Stimulated activated effector memory CD8-positive, alpha-beta T cell treated with anti-CD3 and anti-CD28 coated beads, Interleukin-12 subunit alpha, Interleukin-12 subunit beta, amount 100 ng/mL, for 72 hours (primary cell): Measurements from ENCODE around the gene DDIT4.
"Not testable (repeated sequence)": the region's sequence is repeated elsewhere in the genome, so short reads cannot be mapped to it uniquely, and the experiment has no call there.

Experiments
- ATAC-seq: fragments of 150-1000 bp; cut with Tn5 transposase; 2 replicates; pipeline ENCODE4 v1.10.0; 2021
- DNase-seq, 2 donors: peaks; one replicate each; pipeline ENCODE4 v3.0.0; 2021 to 2022; ENCODE audit warnings: low spot score in 2 of 2
- H3K27ac Mint-ChIP-seq: one replicate; pipeline ENCODE4 v1.8.0; 2022; ENCODE audit warnings: mild to moderate bottlenecking, mixed read lengths
- H3K36me3 Mint-ChIP-seq: one replicate; pipeline ENCODE4 v1.8.0; 2022; ENCODE audit warnings: mild to moderate bottlenecking, mixed read lengths
- H3K4me1 Mint-ChIP-seq: one replicate; pipeline ENCODE4 v1.8.0; 2022; ENCODE audit warnings: mixed read lengths
- H3K4me3 Mint-ChIP-seq: one replicate; pipeline ENCODE4 v1.8.0; 2022; ENCODE audit warnings: mild to moderate bottlenecking, mixed read lengths
- H3K9me3 Mint-ChIP-seq: one replicate; pipeline ENCODE4 v1.8.0; 2022; ENCODE audit warnings: mixed read lengths

DDIT4 gene

GRCh38 chr10:72273410-72274212 lies at the start of gene DDIT4:
DDIT4 (plus strand) TSS chr10:72273924; CDS start chr10:72274217, 293 bp downstream.
- ATAC-seq (peak; percentile 89), DNase-seq (peak; percentile 95 to 99)
- peak within 1 kb of the TSS; percentile 98 for H3K27ac Mint-ChIP-seq

GRCh38 chr10:72224191-72224590 lies 49.5 kb upstream of the DDIT4 start:
- not testable (repeated sequence) for H3K9me3 Mint-ChIP-seq, DNase-seq, ATAC-seq, H3K4me3 Mint-ChIP-seq
- peak overlapping the region; percentile 71 for H3K27ac Mint-ChIP-seq
- peaks cover 96% of the 10 kb centered on the region for H3K36me3 Mint-ChIP-seq
- H3K4me1 Mint-ChIP-seq, result peaks cover 35% of the 10 kb centered on the region

More at GRCh38 chr10:72273410-72274212, at the start of gene DDIT4:
- Mint-ChIP-seq H3K4me1 (peaks cover 61% of the 10 kb centered on the region), H3K4me3 (peak within 1 kb of the TSS; percentile 97), H3K36me3 (peaks cover 52% of the 10 kb centered on the region), H3K9me3 (no peaks in the 10 kb centered on the region)

GRCh38 chr10:72226418-72227027 lies 47.2 kb upstream of the DDIT4 start:
- Mint-ChIP-seq H3K36me3 (peaks cover 96% of the 10 kb centered on the region), H3K27ac (peak overlapping the region; percentile 87), H3K4me3 (no peak overlapping the region), H3K9me3 (no peaks in the 10 kb centered on the region), H3K4me1 (peaks cover 44% of the 10 kb centered on the region)
- DNase-seq, result no peak
- peak; percentile 65 for ATAC-seq

- Mint-ChIP-seq H3K36me3 (peaks cover 97% of the 10 kb centered on the region), H3K27ac (peak overlapping the region; percentile 23), H3K4me3 (no peak overlapping the region), H3K9me3 (no peaks in the 10 kb centered on the region), H3K4me1 (peaks cover 39% of the 10 kb centered on the region)
- ATAC-seq, result no peak
- no peak for DNase-seq
Measured at GRCh38 chr10:72227826-72228225, 45.9 kb upstream of the DDIT4 start.

GRCh38 chr10:72228318-72228751 lies 45.4 kb upstream of the DDIT4 start:
- Mint-ChIP-seq H3K27ac (peak overlapping the region; percentile 23), H3K36me3 (peaks cover 97% of the 10 kb centered on the region), H3K9me3 (no peaks in the 10 kb centered on the region), H3K4me3 (no peak overlapping the region), H3K4me1 (peaks cover 36% of the 10 kb centered on the region)
- no peak for ATAC-seq
- no peak for DNase-seq

DNA sequence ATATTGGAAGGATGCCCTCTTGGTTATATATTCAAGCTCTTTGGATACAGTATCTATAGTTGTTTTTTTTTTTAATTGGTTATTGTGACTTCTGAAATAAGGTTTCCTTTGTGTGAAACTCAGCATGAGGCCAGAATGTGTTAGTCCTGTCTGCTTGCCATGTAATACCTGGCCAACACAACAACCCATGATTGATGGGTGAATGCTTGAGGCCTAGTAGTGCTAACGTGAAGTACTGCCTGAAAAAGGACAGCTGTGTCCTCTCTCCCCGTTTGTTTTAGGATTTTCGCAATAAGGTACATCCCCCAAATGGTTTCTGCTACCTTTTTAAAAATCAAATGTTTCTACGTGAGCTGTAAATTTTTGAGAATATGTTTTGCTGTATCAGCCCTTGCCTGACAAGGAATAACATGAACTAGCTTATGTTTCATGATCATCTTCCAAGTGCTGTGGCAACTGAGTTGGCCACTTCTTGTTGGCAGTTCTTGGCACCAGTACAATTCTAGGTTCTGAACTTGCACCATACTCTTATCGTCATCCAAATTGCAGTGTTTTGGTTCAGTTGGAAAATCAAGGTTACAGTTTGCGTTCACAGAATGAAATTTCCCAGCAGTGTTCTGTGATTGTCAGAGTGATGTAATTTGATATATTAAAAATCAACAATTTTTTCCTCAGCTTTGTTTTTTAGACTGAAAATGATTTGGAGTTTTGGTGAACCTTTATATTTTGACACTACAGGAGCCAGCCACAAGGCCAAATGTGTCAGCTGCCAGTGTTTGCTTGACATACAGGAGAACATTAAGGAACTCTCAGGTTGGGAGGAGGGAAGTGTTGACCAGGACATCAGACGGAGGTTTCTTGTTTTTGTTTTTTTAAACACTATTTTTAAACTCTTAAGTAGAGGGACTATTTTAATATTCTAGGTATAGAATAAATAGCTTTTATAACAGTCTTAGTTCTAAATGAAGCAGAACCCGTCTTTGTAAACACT lies 44.2 kb upstream of the DDIT4 start:
- DNase-seq (no peak), ATAC-seq (no peak)
- H3K4me3 Mint-ChIP-seq, result no peak overlapping the region
- peaks cover 97% of the 10 kb centered on the region for H3K36me3 Mint-ChIP-seq
- H3K27ac Mint-ChIP-seq, result peak overlapping the region; percentile 81
- peaks cover 27% of the 10 kb centered on the region for H3K4me1 Mint-ChIP-seq
- no peaks in the 10 kb centered on the region for H3K9me3 Mint-ChIP-seq

DNA sequence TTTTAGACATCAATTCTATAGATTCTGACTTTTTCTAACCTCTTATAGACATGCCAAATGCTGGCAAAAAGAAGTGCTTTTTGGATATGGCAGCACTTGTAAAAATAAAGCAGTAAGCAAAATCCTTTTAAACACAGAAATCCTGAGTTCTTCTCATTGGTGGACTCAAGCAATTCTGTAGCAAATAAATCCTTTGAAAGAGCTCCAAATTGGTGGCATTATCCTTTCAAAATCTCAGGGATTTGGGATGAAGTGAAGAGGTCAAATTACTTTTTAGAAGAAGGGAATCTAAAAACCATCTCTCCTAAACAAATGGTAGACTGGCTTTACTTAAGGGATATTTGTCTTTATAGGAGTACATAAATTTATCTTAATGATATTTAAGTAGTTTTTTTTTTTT lies 40.1 kb upstream of the DDIT4 start:
- Mint-ChIP-seq H3K4me3 (no peak overlapping the region), H3K36me3 (peaks cover 86% of the 10 kb centered on the region), H3K27ac (peak overlapping the region; percentile 54), H3K9me3 (no peaks in the 10 kb centered on the region), H3K4me1 (peaks cover 14% of the 10 kb centered on the region)
- no peak for ATAC-seq
- no peak for DNase-seq

DNA sequence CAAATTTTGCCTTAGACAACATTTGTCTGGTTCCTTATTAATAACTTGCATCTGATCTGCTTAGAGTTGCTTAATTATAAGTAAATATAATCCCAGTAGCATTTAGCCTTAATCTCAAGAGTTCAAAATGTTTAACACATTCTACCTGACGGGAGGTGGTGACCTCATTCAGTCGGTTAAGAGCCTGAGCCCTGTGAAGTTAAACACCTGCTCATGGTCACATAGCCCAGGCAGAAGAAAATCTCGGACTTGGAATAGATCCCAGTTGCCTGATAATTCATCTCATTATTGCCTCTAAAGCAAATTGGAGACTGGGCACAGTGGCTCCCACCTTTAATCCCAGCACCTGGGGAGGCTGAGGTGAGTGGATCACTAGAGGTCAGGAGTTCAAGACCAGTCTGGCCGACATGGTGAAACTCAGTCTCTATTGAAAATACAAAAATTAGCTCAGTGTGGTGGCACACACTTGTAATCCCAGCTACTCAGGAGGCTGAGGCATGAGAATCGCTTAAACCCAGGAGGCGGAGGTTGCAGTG lies 39.1 kb upstream of the DDIT4 start:
- ATAC-seq (no peak), DNase-seq (no peak)
- Mint-ChIP-seq H3K36me3 (peaks cover 76% of the 10 kb centered on the region), H3K4me1 (peaks cover 8% of the 10 kb centered on the region), H3K4me3 (no peak overlapping the region), H3K9me3 (no peaks in the 10 kb centered on the region), H3K27ac (no peak overlapping the region)

DNA sequence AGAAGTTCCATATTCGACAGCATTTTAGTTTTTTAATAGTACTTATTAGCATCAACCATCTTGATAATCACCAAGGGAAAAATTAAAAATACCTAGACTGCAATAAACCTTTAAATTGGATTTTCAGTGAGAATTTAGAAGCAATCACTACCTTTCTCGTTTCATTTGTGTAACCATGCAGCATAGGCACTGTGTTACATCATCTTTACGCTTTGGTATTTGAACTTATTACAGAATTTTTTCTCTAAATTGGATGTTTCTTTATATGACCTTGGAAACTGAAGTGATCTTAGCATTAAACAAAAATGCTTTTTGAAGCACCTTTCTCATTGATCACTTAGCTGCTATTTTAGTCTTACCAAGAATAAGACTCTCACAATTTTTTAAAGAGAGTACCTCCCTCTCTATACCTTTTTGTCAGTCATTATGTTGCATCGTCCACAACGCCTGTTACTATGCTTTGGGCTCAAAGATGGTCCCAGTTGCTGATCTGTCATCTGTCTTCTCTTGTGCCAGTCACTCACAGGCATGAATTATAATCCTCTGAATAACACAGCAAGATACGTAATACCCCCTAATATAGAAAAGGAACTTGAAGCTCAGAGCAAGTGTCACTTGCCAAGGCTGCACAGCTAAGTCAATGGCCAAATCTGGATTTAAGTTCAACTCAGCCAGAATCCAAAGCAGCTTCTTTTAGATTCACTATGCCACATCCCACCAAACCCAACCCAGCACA lies 38.0 kb upstream of the DDIT4 start:
- Mint-ChIP-seq H3K27ac (peak overlapping the region; percentile 73), H3K9me3 (no peaks in the 10 kb centered on the region), H3K4me3 (no peak overlapping the region), H3K36me3 (peaks cover 65% of the 10 kb centered on the region), H3K4me1 (peaks cover 9% of the 10 kb centered on the region)
- no peak for ATAC-seq
- DNase-seq, result no peak

DNA sequence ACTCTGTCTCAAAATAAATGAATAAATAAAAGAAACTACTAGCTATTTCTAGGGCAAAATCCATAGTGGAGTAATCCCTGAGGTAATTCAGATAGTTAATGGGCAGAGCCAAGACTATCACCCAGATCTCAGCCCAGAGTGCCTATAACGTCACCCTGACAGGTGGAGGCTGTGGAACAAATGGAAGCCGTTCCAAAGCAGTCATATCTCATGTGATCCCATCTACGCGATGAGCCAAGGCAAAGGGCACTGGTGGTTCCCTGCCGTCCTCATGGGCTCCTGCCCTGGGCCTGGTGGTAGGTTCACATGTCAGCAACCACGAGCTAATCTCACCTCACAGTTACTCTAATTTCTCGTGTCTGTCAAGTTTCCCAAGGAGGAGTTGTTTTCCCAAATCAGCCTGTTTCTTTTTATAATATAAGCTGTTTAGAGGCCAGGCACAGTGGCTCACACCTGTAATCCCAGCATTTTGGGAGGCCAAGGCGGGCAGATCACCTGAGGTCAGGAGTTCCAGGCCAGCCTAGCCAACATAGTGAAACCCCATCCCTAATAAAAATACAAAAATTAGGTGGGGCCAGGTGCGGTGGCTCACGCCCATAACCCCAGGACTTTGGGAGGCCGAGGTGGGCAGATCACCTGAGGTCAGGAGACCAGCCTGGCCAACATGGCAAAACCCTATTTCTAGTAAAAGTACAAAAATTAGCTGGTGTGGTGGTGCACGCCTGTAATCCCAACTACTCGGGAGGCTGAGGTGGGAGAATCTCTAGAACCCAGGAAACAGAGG lies 35.1 kb upstream of the DDIT4 start:
- Mint-ChIP-seq H3K27ac (no peak overlapping the region), H3K4me3 (no peak overlapping the region), H3K36me3 (peaks cover 47% of the 10 kb centered on the region), H3K9me3 (no peaks in the 10 kb centered on the region), H3K4me1 (peaks cover 34% of the 10 kb centered on the region)
- ATAC-seq, result no peak
- DNase-seq, result no peak

- ATAC-seq, result no peak
- peaks cover 42% of the 10 kb centered on the region for H3K4me1 Mint-ChIP-seq
- H3K4me3 Mint-ChIP-seq, result no peak overlapping the region
- no peaks in the 10 kb centered on the region for H3K9me3 Mint-ChIP-seq
- H3K27ac Mint-ChIP-seq, result no peak overlapping the region
- peaks cover 39% of the 10 kb centered on the region for H3K36me3 Mint-ChIP-seq
- DNase-seq, result no peak
Measured at GRCh38 chr10:72239409-72239808, 34.3 kb upstream of the DDIT4 start.

GRCh38 chr10:72240371-72240770 lies 33.4 kb upstream of the DDIT4 start:
- peaks cover 29% of the 10 kb centered on the region for H3K36me3 Mint-ChIP-seq
- no peaks in the 10 kb centered on the region for H3K9me3 Mint-ChIP-seq
- H3K4me3 Mint-ChIP-seq, result no peak overlapping the region
- H3K27ac Mint-ChIP-seq, result no peak overlapping the region
- DNase-seq (no peak), ATAC-seq (no peak)
- peaks cover 51% of the 10 kb centered on the region for H3K4me1 Mint-ChIP-seq

DNA sequence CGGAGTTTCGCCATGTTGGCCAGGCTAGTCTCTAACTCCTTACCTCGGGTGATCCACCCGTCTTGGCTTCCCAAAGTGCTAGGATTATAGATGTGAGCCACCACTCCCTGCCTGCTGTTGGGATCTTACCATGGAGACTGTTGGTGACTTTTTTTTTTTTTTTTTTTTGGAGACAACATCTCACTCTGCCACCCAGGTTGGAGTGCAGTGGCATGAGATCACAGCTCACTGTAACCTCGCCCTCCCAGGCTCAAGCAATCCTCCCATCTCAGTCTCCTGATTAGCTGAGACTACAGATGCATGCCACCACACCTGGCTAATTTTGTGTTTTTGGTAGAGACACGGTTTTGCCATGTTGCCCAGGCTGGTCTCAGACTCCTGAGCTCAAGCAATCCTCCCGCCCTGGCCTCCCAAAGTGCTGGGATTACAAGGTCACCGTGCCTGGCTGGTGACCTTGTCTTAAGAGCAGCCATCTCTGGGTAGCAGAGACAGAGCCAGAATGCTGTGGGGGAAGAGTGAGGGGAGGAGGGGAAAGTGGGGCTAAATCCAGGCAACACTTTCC lies 32.0 kb upstream of the DDIT4 start:
- Mint-ChIP-seq H3K36me3 (peaks cover 15% of the 10 kb centered on the region), H3K9me3 (no peaks in the 10 kb centered on the region), H3K4me3 (peak overlapping the region; percentile 35), H3K4me1 (peaks cover 64% of the 10 kb centered on the region), H3K27ac (peak overlapping the region; percentile 90)
- ATAC-seq (no peak), DNase-seq (no peak)
